Stomach (tissue), 9 donors: ENCODE measurements around the gene CTR9. TPM values are rescaled to one million over a fixed set of nuclear protein-coding genes. Genes with fewer than 3 reads are reported as not detected.

Source experiments
- DNase-seq, 2 donors: peaks; one replicate each; pipeline versions ENCODE4 v3.0.0 to v3.0.0-alpha.2; 2013 to 2019
- H3K27ac ChIP-seq, 5 donors: fragments of 200-600 bp in 4 of 5; sonication (generic) in 4 of 5; one replicate each; pipeline ENCODE4 v1.5.1; 2013 to 2019; ENCODE audit warnings: mild to moderate bottlenecking in 1 of 5, moderate library complexity in 1 of 5
- H3K27me3 ChIP-seq, 3 donors: fragments of 200-600 bp; sonication (generic); one replicate each; pipeline ENCODE4 v1.5.1; 2017 to 2019; ENCODE audit warnings: mixed run types in 1 of 3
- H3K36me3 ChIP-seq, 4 donors: fragments of 200-600 bp; sonication (generic); 1 replicate in 3 of 4; 2 replicates in 1 of 4; pipeline ENCODE4 v1.5.1; 2016 to 2019
- H3K4me1 ChIP-seq, 4 donors: fragments of 200-600 bp; sonication (generic); one replicate each; pipeline ENCODE4 v1.5.1; 2016 to 2019
- H3K4me3 ChIP-seq, 4 donors: fragments of 200-600 bp; sonication (generic) in 3 of 4; one replicate each; pipeline ENCODE4 v1.5.1; 2016 to 2019; ENCODE audit warnings: mild to moderate bottlenecking in 1 of 4
- H3K9me3 ChIP-seq, 4 donors: fragments of 200-600 bp; sonication (generic); one replicate each; pipeline ENCODE4 v1.5.1; 2016 to 2019
- CTCF ChIP-seq, 7 experiments: fragments of 450-650 bp in 4 of 7; fragments of 200-600 bp in 3 of 7; sonication (generic) in 3 of 7; IDR thresholded peaks; one replicate each; pipeline ENCODE4 v1.5.1; 2016 to 2019; ENCODE audit warnings: antibody characterized with exemption in 7 of 7, control low read depth in 2 of 7, mild to moderate bottlenecking in 1 of 7
- EP300 ChIP-seq: sonication (generic); formaldehyde crosslinking; IDR thresholded peaks from one replicate; pipeline ENCODE4 v1.6.1; 2017; ENCODE audit warnings: antibody characterized with exemption
- POLR2A ChIP-seq, 4 donors: fragments of 450-650 bp; IDR thresholded peaks; one replicate each; pipeline ENCODE4 v1.6.1; 2016; ENCODE audit warnings: antibody characterized with exemption in 4 of 4, control low read depth in 2 of 4, mild to moderate bottlenecking in 1 of 4, moderate library complexity in 1 of 4
- POLR2AphosphoS5 ChIP-seq, 3 donors: sonication (generic); formaldehyde crosslinking; IDR thresholded peaks; one replicate each; pipeline ENCODE4 v1.6.1; 2016; ENCODE audit warnings: antibody characterized with exemption in 3 of 3
- WGBS, 5 donors: extraction: QIAGEN DNeasy Blood & Tissue Kit in 3 of 5; methylation state at CpG; one replicate each; pipeline versions ENCODE4 v1.1.5 to v1.1.7; 2013 to 2018; 5-methylcytosine and 5-hydroxymethylcytosine counted together
- intact Hi-C: fragments of 100-400 bp; cut with DNase I; formaldehyde crosslinking; loops from one replicate; pipeline ENCODE4 v1.15.1; 2023; ENCODE audit warnings: low total_unique reads
- polyA plus RNA-seq, 3 donors: library from polyadenylated mRNA; stranded (reverse); fragments of 200-250 nt; gene quantifications; one replicate each; pipeline ENCODE4 v1.2.3, GENCODE V29; 2013
- total RNA-seq, 5 donors: library from RNA; depleted of rRNA; stranded (reverse); fragments of >200 nt; gene quantifications; one replicate each; pipeline versions ENCODE4 v1.1.0 to v1.2.3, GENCODE V29; 2014 to 2016
- donor health status: healthy with polysubstance abuse.
- donor health status: Bipolar disorder and iron deficiency.
- donor health status: healthy.

CTR9 gene
- total and polyA plus RNA-seq, 8 donors = 9.1 to 39.5 (median 10.4) TPM

- WGBS, 5 donors = 86 to 97% (median 89%) methylated on average over 3 of the region's 3 CpGs
- H3K36me3 ChIP-seq = no peaks in the 10 kb centered on the region
- intact Hi-C loops = loop anchor here (5.0 kb wide), 1 partner anchor 328 kb away; no protein-coding TSS in a partner anchor
- peaks cover 0 to 6% (median 0%) of the 10 kb centered on the region in 3 donors for H3K27me3 ChIP-seq
- peaks cover 0 to 6% (median 0%) of the 10 kb centered on the region in 4 donors for H3K9me3 ChIP-seq
- no peak for DNase-seq
- peaks cover 0 to 6% (median 2%) of the 10 kb centered on the region in 4 donors for H3K4me1 ChIP-seq
- TF ChIP-seq EP300 = no peak
- TF ChIP-seq CTCF (IDR thresholded peaks at IDR 0.05) = no peak
- TF ChIP-seq POLR2AphosphoS5 (IDR thresholded peaks at IDR 0.05) = no peak
- no peak for TF ChIP-seq POLR2A (IDR thresholded peaks at IDR 0.05)
- H3K27ac ChIP-seq = peak overlapping the region in 1 of 5 donors; percentile 5
- no peak overlapping the region for H3K4me3 ChIP-seq
Measured at GRCh38 chr11:10730151-10730550, 20.9 kb upstream of the CTR9 start.

- Histone ChIP-seq H3K27ac (no peak overlapping the region), H3K4me1 (peaks cover 3 to 16% (median 11%) of the 10 kb centered on the region in 4 donors), H3K9me3 (peaks cover 0 to 6% (median 0%) of the 10 kb centered on the region in 4 donors), H3K27me3 (peaks cover 0 to 6% (median 0%) of the 10 kb centered on the region in 3 donors), H3K4me3 (no peak overlapping the region), H3K36me3 (no peaks in the 10 kb centered on the region)
- WGBS, 5 donors = 77 to 87% (median 81%) methylated on average over 3 of the region's 3 CpGs
- DNase-seq = no peak
- intact Hi-C loops = loop anchor here (5.0 kb wide), 1 partner anchor 329 kb away; no protein-coding TSS in a partner anchor
- TF ChIP-seq EP300 (no peak), CTCF (IDR thresholded peaks at IDR 0.05) (no peak), POLR2A (IDR thresholded peaks at IDR 0.05) (no peak), POLR2AphosphoS5 (IDR thresholded peaks at IDR 0.05) (no peak)
Measured at GRCh38 chr11:10731064-10731680, 19.9 kb upstream of the CTR9 start.

GRCh38 chr11:10735481-10736475, 15.3 kb upstream of the CTR9 start:
- H3K36me3 ChIP-seq = no peaks in the 10 kb centered on the region
- intact Hi-C loops = no loop called here
- H3K4me3 ChIP-seq = peak overlapping the region in 2 of 4 donors; percentile 23
- H3K4me1 ChIP-seq = peaks cover 3 to 16% (median 12%) of the 10 kb centered on the region in 4 donors
- H3K27me3 ChIP-seq = no peaks in the 10 kb centered on the region
- peak; percentile 92 to 97 for DNase-seq
- WGBS, 5 donors = 6 to 8% (median 7%) methylated on average over 21 of the region's 21 CpGs
- H3K9me3 ChIP-seq = peaks cover 0 to 6% (median 0%) of the 10 kb centered on the region in 4 donors
- TF ChIP-seq CTCF (IDR thresholded peaks at IDR 0.05) = peak in 5 of 7 experiments; percentile 96 to 97 (median 97)
- TF ChIP-seq EP300 = no peak
- peak; percentile 17 to 77 (median 34) for TF ChIP-seq POLR2AphosphoS5 (IDR thresholded peaks at IDR 0.05)
- TF ChIP-seq POLR2A (IDR thresholded peaks at IDR 0.05) = no peak
- peak overlapping the region; percentile 44 to 78 (median 57) for H3K27ac ChIP-seq
